Thyroid gland (tissue), 4 donors: Measurements from ENCODE around the gene PLAU.

Source experiments
- CTCF ChIP-seq, 6 experiments: fragments of 200-600 bp in 3 of 6; fragments of 450-650 bp in 3 of 6; sonication (generic) in 3 of 6; IDR thresholded peaks; one replicate each; pipeline ENCODE4 v1.5.1; 2016 to 2019; ENCODE audit warnings: antibody characterized with exemption in 6 of 6, mild to moderate bottlenecking in 2 of 6, inconsistent platforms in 1 of 6, moderate library complexity in 1 of 6
- POLR2A ChIP-seq, 2 donors: fragments of 450-650 bp; IDR thresholded peaks; one replicate each; pipeline ENCODE4 v1.6.1; 2017; ENCODE audit warnings: antibody characterized with exemption in 2 of 2, mild to moderate bottlenecking in 2 of 2, moderate library complexity in 1 of 2

- no peak for TF ChIP-seq CTCF (IDR thresholded peaks at IDR 0.05)
- no peak for TF ChIP-seq POLR2A (IDR thresholded peaks at IDR 0.05)
These were observed 37.6 kb upstream of the PLAU start for GRCh38 chr10:73873142-73873837.
